ENCODE results near the gene MPC2. TPM values are rescaled to one million over a fixed set of nuclear protein-coding genes. Genes with fewer than 3 reads are reported as not detected.

The MPC2 gene
- total and polyA plus RNA-seq, 2 of the 8 experiments (the other 6 are each of a cell fraction or from before 2014, with no cell fraction given), result 18.6 to 40.9 TPM

- WGBS, 2 experiments (ENCODE audit: extremely low coverage in 1 of 2, insufficient coverage in 1 of 2, insufficient read length in 1 of 2, insufficient replicate concordance in 2 of 2, low coverage in 1 of 2, low lambda C conversion rate in 2 of 2, missing lambda C conversion rate in 1 of 2), result 82% methylated on average over 4 of the region's 4 CpGs; no CpG with 5 or more reads in 1 of the 2 experiments
- H2BK15ac ChIP-seq (ENCODE audit: low read length), result no peak overlapping the region
- 0 out of 2 replicates have a peak, but pooled peaks have one; percentile 36 for TF ChIP-seq KDM1A (IDR thresholded peaks at IDR 0.05; ENCODE audit: borderline replicate concordance, low read length)
- no peak for TF ChIP-seq TAF7 (optimal IDR thresholded peaks at IDR 0.05; ENCODE audit: borderline replicate concordance, low read depth, low read length)
- H2AK5ac ChIP-seq (ENCODE audit: low read depth, low read length), result no peak overlapping the region
- H3K14ac ChIP-seq (ENCODE audit: insufficient read length), result no peak overlapping the region
- no peaks in the 10 kb centered on the region for H4K20me1 ChIP-seq (replicated peaks in 1 of 2; ENCODE audit: control insufficient read depth in 1 of 2, insufficient read depth in 2 of 2, low read length in 2 of 2)
- H3K56ac ChIP-seq (replicated peaks; ENCODE audit: insufficient read length, low read depth, low read length), result no peak overlapping the region
- no peak overlapping the region for H3K4ac ChIP-seq (replicated peaks; ENCODE audit: insufficient read length, low read depth, low read length)
- H3K27ac ChIP-seq (ENCODE audit: low read depth, low read length), result no peak overlapping the region
- H3K27me3 ChIP-seq (replicated peaks in 1 of 4; ENCODE audit: control insufficient read depth in 3 of 4, extremely low read depth in 1 of 4, insufficient read depth in 3 of 4, low read length in 3 of 4), result no peaks in the 10 kb centered on the region
- H3K79me1 ChIP-seq (ENCODE audit: low read depth, low read length), result no peaks in the 10 kb centered on the region; the same call in 1 of the 2 replicates
- no peak overlapping the region for H2BK12ac ChIP-seq (ENCODE audit: low read depth, low read length)
- no peak overlapping the region for H3K9ac ChIP-seq (replicated peaks in 1 of 4; ENCODE audit: extremely low read depth in 1 of 4, low read depth in 3 of 4, low read length in 3 of 4)
- FAIRE-seq, result no peak
- no peak overlapping the region for H4K5ac ChIP-seq (ENCODE audit: insufficient read length, low read depth, low read length)
- H4K91ac ChIP-seq (replicated peaks; ENCODE audit: insufficient read length, low read length), result no peak overlapping the region
- H3K18ac ChIP-seq (ENCODE audit: extremely low read depth, low read length), result no peak overlapping the region
- ChIA-PET POLR2A (ENCODE audit: partially characterized antibody) (no interaction called here), CTCF (ENCODE audit: partially characterized antibody) (interaction anchor here (0.6 to 0.8 kb wide), 3 partner anchors 21 to 137 kb away, joined by 3 read pairs; no protein-coding TSS in a partner anchor)
- no peak overlapping the region for H2BK5ac ChIP-seq (ENCODE audit: low read depth, low read length)
- H3K36me3 ChIP-seq (ENCODE audit: control insufficient read depth in 2 of 4, insufficient read depth in 4 of 4, low read length in 3 of 4), result no peaks in the 10 kb centered on the region
- H3K79me2 ChIP-seq (ENCODE audit: control insufficient read depth in 1 of 2, insufficient read depth in 2 of 2, low read length in 2 of 2), result peaks cover 0 to 30% of the 10 kb centered on the region in 2 experiments; a peak in 3 of 4 replicates
- H2AFZ ChIP-seq (ENCODE audit: low read length), result no peak overlapping the region
- H3K4me1 ChIP-seq (replicated peaks in 1 of 4; ENCODE audit: control insufficient read depth in 3 of 4, insufficient read depth in 4 of 4, low read length in 3 of 4), result peaks cover 0 to 4% (median 0%) of the 10 kb centered on the region in 4 experiments; a peak in 2 of 7 replicates
- H3K4me3 ChIP-seq (ENCODE audit: extremely low read depth in 1 of 4, insufficient read depth in 2 of 4, low read depth in 3 of 4, low read length in 4 of 4), result no peak overlapping the region
- DNase-seq (ENCODE audit: low read depth in 1 of 2, low spot score in 2 of 2), result no peak
- H4K8ac ChIP-seq (ENCODE audit: extremely low read depth, insufficient read depth, low read length), result no peak overlapping the region
- no peak overlapping the region for H2BK120ac ChIP-seq (replicated peaks; ENCODE audit: low read depth, low read length)
- H3K4me2 ChIP-seq (ENCODE audit: insufficient read depth in 1 of 2, low read depth in 2 of 2, low read length in 2 of 2), result no peak overlapping the region
- H3K23me2 ChIP-seq (ENCODE audit: low read depth, low read length), result peaks cover 9% of the 10 kb centered on the region
- no peaks in the 10 kb centered on the region for H3K9me3 ChIP-seq (ENCODE audit: insufficient read depth in 2 of 2, low read depth in 1 of 2, low read length in 1 of 2)
- H2BK20ac ChIP-seq (ENCODE audit: low read length), result no peak overlapping the region
- no peak overlapping the region for H3K23ac ChIP-seq (ENCODE audit: insufficient read length)
Observed at GRCh38 chr1:167933788-167934187, 3.1 kb downstream of the MPC2 start.
